CD4-positive, CD25-positive, alpha-beta regulatory T cell (primary cell): ENCODE measurements around the gene AUH. TPM values are rescaled to one million over a fixed set of nuclear protein-coding genes. Genes with fewer than 3 reads are reported as not detected.

Experiments used
- ATAC-seq, 2 donors: fragments of 150-1000 bp; cut with Tn5 transposase; one replicate each; pipeline ENCODE4 v1.10.0; 2021; ENCODE audit warnings: low read depth in 2 of 2, moderate number of reproducible peaks in 2 of 2, moderate library complexity in 1 of 2
- DNase-seq, 3 donors: peaks; one replicate each; pipeline versions ENCODE4 v3.0.0 to v3.0.0-alpha.2; 2012 to 2022; ENCODE audit warnings: mixed read lengths in 1 of 3
- H3K27ac ChIP-seq: one replicate; pipeline ENCODE4 v1.7.0; 2013; ENCODE audit warnings: mild to moderate bottlenecking, low read length; ENCODE audit not compliant: insufficient read depth, poor library complexity, severe bottlenecking
- H3K27me3 ChIP-seq: one replicate; pipeline ENCODE4 v1.7.0; 2013; ENCODE audit warnings: low read length; ENCODE audit not compliant: control insufficient read depth, insufficient read depth
- H3K36me3 ChIP-seq: one replicate; pipeline ENCODE4 v1.7.0; 2013; ENCODE audit warnings: mild to moderate bottlenecking, low read length, moderate library complexity; ENCODE audit not compliant: control insufficient read depth, insufficient read depth
- H3K4me1 ChIP-seq: 2 replicates; pipeline ENCODE4 v1.7.0; 2013; ENCODE audit warnings: mild to moderate bottlenecking, low read length; ENCODE audit not compliant: insufficient read depth, control insufficient read depth, poor library complexity, severe bottlenecking
- H3K4me3 ChIP-seq: one replicate; pipeline ENCODE4 v1.7.0; 2013; ENCODE audit warnings: low read depth, mild to moderate bottlenecking, low read length, moderate library complexity
- H3K9me3 ChIP-seq, 2 experiments: 1 replicate in 1 of 2; 2 replicates in 1 of 2; pipeline ENCODE4 v1.7.0; 2013; ENCODE audit warnings: low read length in 2 of 2, mild to moderate bottlenecking in 1 of 2, moderate library complexity in 1 of 2; ENCODE audit not compliant: control insufficient read depth in 2 of 2
- H3K27ac Mint-ChIP-seq, 3 donors: one replicate each; pipeline ENCODE4 v1.8.0; 2020 to 2022; ENCODE audit warnings: mild to moderate bottlenecking in 3 of 3, mixed read lengths in 3 of 3, moderate library complexity in 2 of 3
- H3K27me3 Mint-ChIP-seq: one replicate; pipeline ENCODE4 v1.8.0; 2022; ENCODE audit warnings: mild to moderate bottlenecking, mixed read lengths
- H3K36me3 Mint-ChIP-seq: one replicate; pipeline ENCODE4 v1.8.0; 2020; ENCODE audit warnings: mixed read lengths
- H3K4me1 Mint-ChIP-seq, 4 donors: one replicate each; pipeline ENCODE4 v1.8.0; 2020 to 2022; ENCODE audit warnings: mixed read lengths in 4 of 4, mild to moderate bottlenecking in 1 of 4
- H3K4me3 Mint-ChIP-seq, 4 donors: one replicate each; pipeline ENCODE4 v1.8.0; 2020 to 2022; ENCODE audit warnings: mild to moderate bottlenecking in 4 of 4, mixed read lengths in 4 of 4, moderate library complexity in 3 of 4
- H3K9me3 Mint-ChIP-seq, 7 donors: one replicate each; pipeline ENCODE4 v1.8.0; 2020 to 2022; ENCODE audit warnings: mixed read lengths in 7 of 7, mild to moderate bottlenecking in 3 of 7, moderate library complexity in 2 of 7
- polyA plus RNA-seq, 4 donors: library from polyadenylated mRNA; unstranded; fragments of 300-500 nt; fragmentation: Illumina TruSeq; gene quantifications; one replicate each; pipeline ENCODE4 v1.2.3, GENCODE V29; 2021
- total RNA-seq: library from RNA; stranded (reverse); gene quantifications from one replicate; pipeline ENCODE4 v1.2.3, GENCODE V29; 2022

AUH gene
- total and polyA plus RNA-seq, 5 donors from 2014 or later, result 10.8 to 16.5 (median 14.9) TPM

DNA sequence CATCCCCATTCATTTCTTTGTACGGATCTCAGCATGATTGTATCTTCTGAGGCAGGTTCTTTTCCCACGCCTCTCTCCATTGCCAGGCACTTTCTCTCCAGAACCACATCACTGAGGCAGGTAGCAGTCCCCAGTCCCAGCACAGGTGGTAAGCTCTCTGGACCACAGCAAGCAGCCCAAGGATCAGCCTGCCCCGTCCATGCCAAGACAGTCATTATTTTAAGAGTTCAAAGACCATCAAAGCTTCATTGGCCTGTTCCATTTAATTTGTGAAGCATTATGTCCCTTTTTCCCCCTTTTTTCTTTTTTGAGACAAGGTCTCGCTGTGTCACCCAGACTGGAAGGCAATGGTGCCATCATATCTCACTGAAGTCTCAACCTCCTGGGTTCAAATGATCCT, 171.7 kb downstream of the AUH start:
- H3K36me3 Mint-ChIP-seq, result no peaks in the 10 kb centered on the region
- no peak for ATAC-seq
- H3K4me1 Mint-ChIP-seq, result peaks cover 5 to 31% (median 16%) of the 10 kb centered on the region in 4 donors

DNA sequence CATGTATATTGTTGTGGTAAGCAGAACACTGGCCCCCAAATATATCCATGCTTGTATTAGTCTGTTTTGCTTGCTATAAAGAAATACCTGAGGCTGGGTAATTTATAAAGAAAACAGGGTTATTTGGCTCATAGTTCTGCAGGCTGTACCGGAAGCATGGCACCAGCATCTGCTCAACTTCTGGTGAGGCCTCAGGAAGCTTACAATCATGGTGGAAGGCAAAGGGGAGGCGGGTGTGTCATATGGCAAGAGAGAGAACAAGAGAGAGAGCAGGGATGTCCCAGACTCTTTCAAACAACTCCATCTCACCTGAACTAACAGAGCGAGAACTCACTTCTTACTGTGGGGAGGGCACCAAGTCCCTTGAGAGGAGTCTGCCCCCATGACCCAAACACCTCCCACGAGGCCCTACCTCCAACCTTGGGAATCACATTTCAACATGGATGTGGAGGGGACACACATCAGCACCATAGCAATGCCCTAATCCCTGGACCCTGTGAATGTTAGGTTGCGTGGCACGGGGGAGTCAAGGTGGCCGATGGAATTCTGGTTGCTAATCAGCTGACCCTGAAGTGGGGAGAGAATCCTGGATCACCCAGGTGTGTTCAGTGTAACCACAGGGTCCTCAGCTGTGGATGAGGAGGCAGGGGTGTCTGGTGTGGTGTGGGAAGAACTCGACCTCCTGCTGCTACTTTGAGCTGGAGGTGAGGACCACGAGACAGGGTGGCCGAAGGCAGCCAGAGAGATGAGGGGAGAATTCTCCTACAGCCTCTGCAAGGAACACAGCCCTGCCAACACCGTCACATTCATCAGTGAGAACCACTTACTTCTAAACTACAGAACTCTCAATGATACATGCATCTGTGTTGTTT, 172.8 kb downstream of the AUH start:
- DNase-seq, result no peak
- Mint-ChIP-seq H3K9me3 (peaks cover 0 to 5% (median 0%) of the 10 kb centered on the region in 7 donors), H3K36me3 (no peaks in the 10 kb centered on the region), H3K27me3 (peaks cover 33% of the 10 kb centered on the region), H3K4me1 (peaks cover 5 to 20% (median 9%) of the 10 kb centered on the region in 4 donors), H3K27ac (no peak overlapping the region), H3K4me3 (no peak overlapping the region)
- no peak overlapping the region for H3K27ac ChIP-seq
- ATAC-seq, result no peak
- H3K4me1 ChIP-seq, result peaks cover 16% of the 10 kb centered on the region
- no peaks in the 10 kb centered on the region for H3K27me3 ChIP-seq
- H3K9me3 ChIP-seq, result no peaks in the 10 kb centered on the region
- H3K4me3 ChIP-seq, result no peak overlapping the region
- no peaks in the 10 kb centered on the region for H3K36me3 ChIP-seq

More for the DNA sequence above, 171.7 kb downstream of the AUH start:
- Mint-ChIP-seq H3K9me3 (peaks cover 0 to 5% (median 0%) of the 10 kb centered on the region in 7 donors), H3K27me3 (peaks cover 35% of the 10 kb centered on the region), H3K27ac (no peak overlapping the region), H3K4me3 (no peak overlapping the region)
- DNase-seq, result no peak
- no peak overlapping the region for H3K4me3 ChIP-seq
- H3K9me3 ChIP-seq, result no peaks in the 10 kb centered on the region
- H3K27me3 ChIP-seq, result no peaks in the 10 kb centered on the region
- no peak overlapping the region for H3K27ac ChIP-seq
- no peaks in the 10 kb centered on the region for H3K36me3 ChIP-seq
- peaks cover 27% of the 10 kb centered on the region for H3K4me1 ChIP-seq

DNA sequence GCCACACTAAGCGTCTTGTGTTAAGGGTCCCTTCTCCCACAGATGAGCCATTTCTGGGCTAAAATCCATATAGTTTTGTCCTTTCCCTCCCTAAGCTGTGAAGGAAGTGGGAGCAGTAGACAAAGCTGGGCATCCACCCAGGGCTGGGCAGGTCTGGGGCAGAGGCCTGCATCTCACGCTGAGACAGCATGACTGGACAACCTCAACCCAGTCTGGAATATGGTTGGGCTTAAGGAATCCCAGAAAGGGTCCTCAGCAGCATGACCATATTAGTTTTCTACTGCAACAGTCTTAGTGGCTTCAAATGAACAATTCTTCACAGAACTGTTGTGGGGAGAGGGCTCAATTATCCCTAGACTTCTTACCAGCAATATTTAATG, 173.8 kb downstream of the AUH start:
- H3K9me3 Mint-ChIP-seq, result peaks cover 0 to 5% (median 0%) of the 10 kb centered on the region in 7 donors
- no peak overlapping the region for H3K27ac Mint-ChIP-seq
- no peak overlapping the region for H3K4me3 Mint-ChIP-seq
- no peak overlapping the region for H3K4me3 ChIP-seq
- no peaks in the 10 kb centered on the region for H3K27me3 ChIP-seq
- H3K4me1 ChIP-seq, result peaks cover 6% of the 10 kb centered on the region
- H3K27me3 Mint-ChIP-seq, result peaks cover 35% of the 10 kb centered on the region
- ATAC-seq (no peak), DNase-seq (no peak)
- no peaks in the 10 kb centered on the region for H3K36me3 ChIP-seq
- H3K27ac ChIP-seq, result no peak overlapping the region
- H3K36me3 Mint-ChIP-seq, result no peaks in the 10 kb centered on the region
- peaks cover 3 to 11% (median 5%) of the 10 kb centered on the region in 4 donors for H3K4me1 Mint-ChIP-seq
- H3K9me3 ChIP-seq, result no peaks in the 10 kb centered on the region

DNA sequence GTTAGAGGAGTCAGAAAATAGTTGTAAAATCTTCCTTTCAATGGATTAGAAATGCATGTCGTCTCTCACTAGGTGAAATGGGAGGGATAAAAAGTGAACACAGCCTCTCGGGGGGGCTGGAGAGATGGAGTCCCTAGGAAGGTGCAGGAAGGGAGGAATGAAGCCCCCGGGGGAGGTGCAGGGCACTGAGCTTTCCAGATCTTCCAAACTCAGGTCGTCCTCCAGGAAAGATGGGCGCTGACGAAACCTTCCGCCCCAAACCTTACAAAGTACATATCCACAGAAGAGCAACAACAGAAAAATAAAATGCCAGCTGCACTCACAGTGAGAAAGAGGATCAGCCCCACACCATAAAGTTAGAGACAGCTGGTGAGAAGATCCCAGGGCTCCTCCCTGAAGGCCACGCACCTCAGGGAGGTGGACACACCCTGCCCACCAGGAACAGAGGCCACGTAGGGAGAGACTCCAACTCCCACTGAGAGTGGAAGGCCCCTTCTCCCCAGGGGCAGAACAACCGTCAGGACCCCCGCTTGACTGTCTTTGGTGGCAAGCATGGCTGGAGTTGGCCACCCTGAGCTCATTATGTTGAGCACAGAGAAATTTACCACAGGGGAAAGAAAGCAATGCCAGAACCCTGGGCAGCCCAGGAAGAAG, 174.3 kb downstream of the AUH start:
- no peak overlapping the region for H3K4me3 ChIP-seq
- Mint-ChIP-seq H3K9me3 (peaks cover 0 to 5% (median 0%) of the 10 kb centered on the region in 7 donors), H3K27ac (no peak overlapping the region), H3K4me3 (peak overlapping the region in 1 of 4 donors; percentile 35), H3K27me3 (peaks cover 34% of the 10 kb centered on the region), H3K4me1 (peaks cover 2 to 6% (median 3%) of the 10 kb centered on the region in 4 donors), H3K36me3 (no peaks in the 10 kb centered on the region)
- ATAC-seq, result no peak
- H3K27ac ChIP-seq, result no peak overlapping the region
- no peaks in the 10 kb centered on the region for H3K36me3 ChIP-seq
- no peaks in the 10 kb centered on the region for H3K9me3 ChIP-seq
- no peak for DNase-seq
- peaks cover 1% of the 10 kb centered on the region for H3K4me1 ChIP-seq
- no peaks in the 10 kb centered on the region for H3K27me3 ChIP-seq

DNA sequence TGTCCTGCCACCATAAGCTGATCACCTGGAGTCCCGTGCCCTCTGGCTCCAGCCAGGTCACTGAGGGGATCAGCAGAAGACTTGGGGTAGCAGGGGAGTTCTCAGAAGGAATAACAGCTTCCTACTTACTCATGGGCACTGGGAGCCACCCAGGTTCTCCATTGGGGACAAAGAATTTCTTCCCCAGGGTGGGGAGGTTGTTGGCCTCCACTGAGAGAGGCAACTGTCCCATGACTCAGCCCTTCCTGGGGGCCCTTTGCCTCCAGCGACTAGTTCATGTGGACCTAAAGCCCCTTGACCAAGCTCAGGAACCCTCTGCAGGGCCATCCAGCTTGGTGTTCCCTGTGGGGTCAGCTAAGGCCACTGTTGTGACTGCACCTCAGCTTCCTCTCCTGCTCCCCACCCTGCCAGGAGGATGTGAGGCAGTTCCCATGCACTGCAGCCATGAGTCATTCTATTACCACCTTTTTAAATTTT, 175.0 kb downstream of the AUH start:
- H3K27me3 Mint-ChIP-seq, result peaks cover 29% of the 10 kb centered on the region
- peak in 1 of 2 donors; percentile 20 for ATAC-seq
- no peak overlapping the region for H3K4me3 Mint-ChIP-seq
- Histone ChIP-seq H3K36me3 (no peaks in the 10 kb centered on the region), H3K9me3 (no peaks in the 10 kb centered on the region), H3K4me3 (no peak overlapping the region), H3K27ac (no peak overlapping the region), H3K4me1 (no peaks in the 10 kb centered on the region), H3K27me3 (no peaks in the 10 kb centered on the region)
- no peak overlapping the region for H3K27ac Mint-ChIP-seq
- DNase-seq, result no peak
- peaks cover 0 to 5% (median 0%) of the 10 kb centered on the region in 4 donors for H3K4me1 Mint-ChIP-seq
- peaks cover 0 to 5% (median 0%) of the 10 kb centered on the region in 7 donors for H3K9me3 Mint-ChIP-seq
- H3K36me3 Mint-ChIP-seq, result no peaks in the 10 kb centered on the region

DNA sequence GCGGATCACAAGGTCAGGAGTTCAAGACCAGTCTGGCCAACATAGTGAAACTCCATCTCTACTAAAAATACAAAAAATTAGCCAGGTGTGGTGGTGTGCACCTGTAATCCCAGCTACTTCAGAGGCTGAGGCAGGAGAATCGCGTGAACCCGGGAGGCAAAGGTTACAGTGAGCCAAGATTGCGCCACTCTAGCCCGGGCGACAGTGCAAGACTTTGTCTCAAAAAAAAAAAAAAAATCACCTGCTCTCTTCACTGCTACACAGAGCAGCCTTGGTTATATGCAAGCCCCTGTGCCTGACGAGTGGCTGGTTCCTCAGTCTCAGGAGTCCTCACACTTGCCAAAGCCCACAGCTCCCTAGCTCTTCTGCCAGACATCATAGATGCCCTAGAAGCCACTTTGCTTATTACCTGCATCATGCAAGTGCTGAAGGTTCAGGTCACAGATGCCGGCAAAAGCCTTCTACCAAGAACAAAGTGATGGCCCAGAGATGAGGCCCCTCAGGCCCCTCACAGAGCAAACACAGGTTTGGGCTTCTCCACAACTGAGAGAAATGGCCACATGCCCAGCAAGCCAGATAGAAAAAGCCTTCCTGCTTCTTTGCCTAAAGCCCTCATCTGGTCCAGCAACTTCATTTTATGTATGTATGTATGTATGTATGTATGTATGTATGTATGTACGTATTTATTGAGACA, 176.4 kb downstream of the AUH start:
- Mint-ChIP-seq H3K27ac (no peak overlapping the region), H3K36me3 (no peaks in the 10 kb centered on the region), H3K27me3 (peaks cover 24% of the 10 kb centered on the region), H3K4me1 (peaks cover 0 to 5% (median 0%) of the 10 kb centered on the region in 4 donors), H3K4me3 (no peak overlapping the region), H3K9me3 (peaks cover 0 to 6% (median 0%) of the 10 kb centered on the region in 7 donors)
- Histone ChIP-seq H3K4me3 (no peak overlapping the region), H3K27ac (no peak overlapping the region), H3K4me1 (no peaks in the 10 kb centered on the region), H3K36me3 (no peaks in the 10 kb centered on the region), H3K9me3 (no peaks in the 10 kb centered on the region), H3K27me3 (no peaks in the 10 kb centered on the region)
- no peak for ATAC-seq
- DNase-seq, result no peak

DNA sequence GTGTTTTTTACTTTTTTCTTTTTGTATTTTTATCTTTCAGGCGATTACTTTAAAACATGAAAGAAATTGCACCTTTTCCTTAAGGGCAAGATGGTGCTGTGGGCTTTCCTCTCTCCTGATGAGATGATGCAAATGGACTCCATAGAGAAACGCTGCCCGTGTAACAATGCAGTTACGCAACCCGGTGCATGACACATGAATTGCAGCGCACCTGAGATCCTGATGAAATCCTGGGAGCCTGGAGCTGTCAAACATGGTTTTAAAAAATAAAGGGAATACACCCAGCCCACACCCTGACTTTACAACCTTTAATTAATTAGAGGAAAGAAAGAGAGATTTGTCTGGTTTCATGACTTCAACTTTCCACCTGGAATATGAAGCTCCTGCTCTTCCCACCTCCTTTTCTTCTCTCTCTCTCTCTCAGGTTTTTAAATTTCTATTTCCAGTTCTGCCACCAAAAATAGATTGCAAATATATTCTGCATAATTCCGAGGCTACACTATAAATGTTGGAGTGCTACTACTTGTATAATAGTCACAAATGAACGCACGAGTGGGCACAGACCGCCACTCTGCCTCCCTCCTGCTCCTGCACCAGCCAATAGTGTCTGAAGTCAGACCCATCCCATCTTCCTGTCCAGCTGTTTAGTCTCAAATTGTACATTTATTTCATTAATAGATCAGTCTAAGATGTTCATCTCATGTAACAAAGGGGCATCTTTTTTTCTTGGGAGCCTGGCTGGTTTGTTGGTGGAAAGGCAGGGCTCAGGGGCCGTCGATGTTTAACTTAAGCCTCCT, 179.1 kb downstream of the AUH start:
- H3K36me3 Mint-ChIP-seq, result no peaks in the 10 kb centered on the region
- no peak overlapping the region for H3K4me3 ChIP-seq
- no peaks in the 10 kb centered on the region for H3K9me3 ChIP-seq
- DNase-seq (no peak), ATAC-seq (no peak)
- H3K27me3 ChIP-seq, result no peaks in the 10 kb centered on the region
- H3K4me1 Mint-ChIP-seq, result peaks cover 0 to under 1% (median 0%) of the 10 kb centered on the region in 4 donors
- H3K27me3 Mint-ChIP-seq, result peaks cover 17% of the 10 kb centered on the region
- H3K27ac Mint-ChIP-seq, result no peak overlapping the region
- H3K36me3 ChIP-seq, result no peaks in the 10 kb centered on the region
- no peak overlapping the region for H3K27ac ChIP-seq
- H3K4me3 Mint-ChIP-seq, result no peak overlapping the region
- H3K4me1 ChIP-seq, result no peaks in the 10 kb centered on the region
- peaks cover 0 to 6% (median 0%) of the 10 kb centered on the region in 7 donors for H3K9me3 Mint-ChIP-seq
